ENCODE data around the gene WNT3. TPM values are rescaled to one million over a fixed set of nuclear protein-coding genes. Genes with fewer than 3 reads are reported as not detected.
"Not testable (repeated sequence)": the region's sequence is repeated elsewhere in the genome, so short reads cannot be mapped to it uniquely, and the experiment has no call there.

The WNT3 gene
- total RNA-seq, 1 experiment from 2014 or later: 5.5 TPM

- TF ChIP-seq REST (IDR thresholded peaks at IDR 0.05; ENCODE audit: low read depth) (no peak), EZH2phosphoT487 (IDR thresholded peaks at IDR 0.05; ENCODE audit: borderline replicate concordance) (no peak), RAD21 (IDR thresholded peaks at IDR 0.05; ENCODE audit: low read depth) (no peak), ZBTB33 (IDR thresholded peaks at IDR 0.05; ENCODE audit: extremely low read depth, insufficient replicate concordance, low read length) (no peak)
Measured at GRCh38 chr17:46769531-46770438, 48.7 kb downstream of the WNT3 start (continued).

GRCh38 chr17:46768896-46769295 is 49.6 kb downstream of the WNT3 start:
- H3K79me2 ChIP-seq (ENCODE audit: insufficient read depth, low read length); ATAC-seq; H3K4me3 ChIP-seq (replicated peaks in 1 of 2; ENCODE audit: low read depth in 1 of 2, low read length in 2 of 2); CTCF ChIA-PET; intact Hi-C loops (cut with micrococcal nuclease); RAD21 ChIA-PET (ENCODE audit: low non-redundant PET in 1 of 2, low total read pairs in 2 of 2, uncharacterized antibody in 2 of 2, unreplicated experiment in 2 of 2); H3K9me2 ChIP-seq (ENCODE audit: insufficient read depth); DNase-seq (ENCODE audit: low read depth, low spot score); H3K27ac ChIP-seq (ENCODE audit: low read depth, low read length); POLR2A ChIA-PET; H2AFZ ChIP-seq (ENCODE audit: low read depth, low read length, poor library complexity, severe bottlenecking); H4K20me1 ChIP-seq (ENCODE audit: insufficient read depth); BruUV-seq (replicated peaks); H3K36me3 ChIP-seq (ENCODE audit: control insufficient read depth in 1 of 2, insufficient read depth in 2 of 2, low read length in 2 of 2); H3K27me3 ChIP-seq (ENCODE audit: insufficient read depth, low read length); H3K9me3 ChIP-seq (ENCODE audit: control insufficient read depth in 1 of 2, insufficient read depth in 1 of 2, low read depth in 1 of 2, low read length in 2 of 2); H3K9ac ChIP-seq (ENCODE audit: low read length); H3K4me2 ChIP-seq (ENCODE audit: low read length): not testable (repeated sequence)
- H3K4me1 ChIP-seq (ENCODE audit: control insufficient read depth in 1 of 2, insufficient read depth in 2 of 2, low read length in 2 of 2): peaks cover 50 to 88% of the 10 kb centered on the region in 2 experiments

All from HCT116 (cell line).